ENCODE data around the gene NXF2B.

Gene NXF2B

GRCh38 chrX:102339312-102340298, 100.2 kb downstream of the NXF2B start:
- TF ChIP-seq CTCF (IDR thresholded peaks at IDR 0.05; ENCODE audit: low read depth, low read length) = no peak
- DNase-seq = no peak

DNA sequence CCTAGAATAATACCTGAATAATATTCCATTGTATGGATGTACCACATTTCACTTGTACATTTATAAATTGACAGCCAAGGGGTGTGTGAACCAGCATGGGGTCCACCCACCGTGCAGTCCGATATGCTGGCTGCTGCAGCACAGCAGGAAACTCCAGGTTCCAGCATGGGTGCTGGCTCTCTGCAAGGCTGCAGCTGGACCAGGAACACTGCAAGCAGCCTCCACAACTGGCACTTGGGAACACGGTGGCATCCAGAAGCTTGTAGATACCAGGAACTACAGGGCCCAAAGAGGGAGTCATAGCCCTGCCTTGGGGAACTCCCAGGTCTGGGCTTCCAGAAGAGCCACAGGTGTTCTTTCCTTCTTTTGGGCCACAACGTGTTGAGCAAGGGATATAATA, 101.6 kb downstream of the NXF2B start:
- H3K9me3 ChIP-seq (ENCODE audit: severe bottlenecking) = no peaks in the 10 kb centered on the region
- no peaks in the 10 kb centered on the region for H3K36me3 ChIP-seq
- TF ChIP-seq CTCF (IDR thresholded peaks at IDR 0.05; ENCODE audit: low read depth, low read length) = no peak
- H3K4me3 ChIP-seq (ENCODE audit: low read depth, low read length) = no peak overlapping the region
- H3K27ac ChIP-seq = no peak overlapping the region
- H3K27me3 ChIP-seq (ENCODE audit: insufficient read depth, low read depth, severe bottlenecking) = peaks cover 29% of the 10 kb centered on the region
- no peak for DNase-seq

More at GRCh38 chrX:102339312-102340298, 100.2 kb downstream of the NXF2B start:
- no peaks in the 10 kb centered on the region for H3K36me3 ChIP-seq
- no peaks in the 10 kb centered on the region for H3K9me3 ChIP-seq (ENCODE audit: severe bottlenecking)
- H3K4me3 ChIP-seq (ENCODE audit: low read depth, low read length) = no peak overlapping the region
- no peak overlapping the region for H3K27ac ChIP-seq
- H3K27me3 ChIP-seq (ENCODE audit: insufficient read depth, low read depth, severe bottlenecking) = peaks cover 33% of the 10 kb centered on the region

All from WERI-Rb-1 (cell line).